DMS53 treated with DMSO at 0.1 percent for 48 hours (cell line): ENCODE data around the gene HOOK2.

Experiments
- DNase-seq: peaks from one replicate; lab custom pipeline; 2025; ENCODE audit not compliant: unreplicated experiment; lab: John Stamatoyannopoulos, UW

Gene HOOK2

GRCh38 chr19:12793290-12794195 lies 18.2 kb upstream of the HOOK2 start:
- DNase-seq = peak; percentile 77

- DNase-seq = peak; percentile 29
These were observed 17.5 kb upstream of the HOOK2 start for GRCh38 chr19:12792853-12793289.

DNA sequence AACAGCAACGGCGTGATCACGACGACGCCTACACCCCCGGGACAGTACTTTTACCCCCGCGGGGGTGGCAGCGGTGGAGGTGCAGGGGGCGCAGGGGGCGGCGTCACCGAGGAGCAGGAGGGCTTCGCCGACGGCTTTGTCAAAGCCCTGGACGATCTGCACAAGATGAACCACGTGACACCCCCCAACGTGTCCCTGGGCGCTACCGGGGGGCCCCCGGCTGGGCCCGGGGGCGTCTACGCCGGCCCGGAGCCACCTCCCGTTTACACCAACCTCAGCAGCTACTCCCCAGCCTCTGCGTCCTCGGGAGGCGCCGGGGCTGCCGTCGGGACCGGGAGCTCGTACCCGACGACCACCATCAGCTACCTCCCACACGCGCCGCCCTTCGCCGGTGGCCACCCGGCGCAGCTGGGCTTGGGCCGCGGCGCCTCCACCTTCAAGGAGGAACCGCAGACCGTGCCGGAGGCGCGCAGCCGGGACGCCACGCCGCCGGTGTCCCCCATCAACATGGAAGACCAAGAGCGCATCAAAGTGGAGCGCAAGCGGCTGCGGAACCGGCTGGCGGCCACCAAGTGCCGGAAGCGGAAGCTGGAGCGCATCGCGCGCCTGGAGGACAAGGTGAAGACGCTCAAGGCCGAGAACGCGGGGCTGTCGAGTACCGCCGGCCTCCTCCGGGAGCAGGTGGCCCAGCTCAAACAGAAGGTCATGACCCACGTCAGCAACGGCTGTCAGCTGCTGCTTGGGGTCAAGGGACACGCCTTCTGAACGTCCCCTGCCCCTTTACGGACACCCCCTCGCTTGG lies 16.9 kb upstream of the HOOK2 start:
- peak; percentile 50 for DNase-seq

DNA sequence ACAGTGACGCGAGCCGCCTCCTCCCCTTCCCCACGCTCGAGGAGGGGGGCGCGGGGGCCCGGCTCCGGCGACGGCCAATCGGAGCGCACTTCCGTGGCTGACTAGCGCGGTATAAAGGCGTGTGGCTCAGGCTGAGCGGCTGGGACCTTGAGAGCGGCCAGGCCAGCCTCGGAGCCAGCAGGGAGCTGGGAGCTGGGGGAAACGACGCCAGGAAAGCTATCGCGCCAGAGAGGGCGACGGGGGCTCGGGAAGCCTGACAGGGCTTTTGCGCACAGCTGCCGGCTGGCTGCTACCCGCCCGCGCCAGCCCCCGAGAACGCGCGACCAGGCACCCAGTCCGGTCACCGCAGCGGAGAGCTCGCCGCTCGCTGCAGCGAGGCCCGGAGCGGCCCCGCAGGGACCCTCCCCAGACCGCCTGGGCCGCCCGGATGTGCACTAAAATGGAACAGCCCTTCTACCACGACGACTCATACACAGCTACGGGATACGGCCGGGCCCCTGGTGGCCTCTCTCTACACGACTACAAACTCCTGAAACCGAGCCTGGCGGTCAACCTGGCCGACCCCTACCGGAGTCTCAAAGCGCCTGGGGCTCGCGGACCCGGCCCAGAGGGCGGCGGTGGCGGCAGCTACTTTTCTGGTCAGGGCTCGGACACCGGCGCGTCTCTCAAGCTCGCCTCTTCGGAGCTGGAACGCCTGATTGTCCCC lies 16.1 kb upstream of the HOOK2 start, which contains the start of gene JUNB:
Gene JUNB, plus strand, starts transcription at position 142 of the 706 bp plus-strand sequence. Its CDS starts 286 bp downstream, at position 428.
- peak; percentile 73 for DNase-seq

GRCh38 chr19:12790628-12791344 lies 15.4 kb upstream of the HOOK2 start:
- no peak for DNase-seq

GRCh38 chr19:12789904-12790619 lies 14.7 kb upstream of the HOOK2 start:
- peak; percentile 89 for DNase-seq

GRCh38 chr19:12789098-12789903 lies 13.9 kb upstream of the HOOK2 start:
- DNase-seq = no peak

DNA sequence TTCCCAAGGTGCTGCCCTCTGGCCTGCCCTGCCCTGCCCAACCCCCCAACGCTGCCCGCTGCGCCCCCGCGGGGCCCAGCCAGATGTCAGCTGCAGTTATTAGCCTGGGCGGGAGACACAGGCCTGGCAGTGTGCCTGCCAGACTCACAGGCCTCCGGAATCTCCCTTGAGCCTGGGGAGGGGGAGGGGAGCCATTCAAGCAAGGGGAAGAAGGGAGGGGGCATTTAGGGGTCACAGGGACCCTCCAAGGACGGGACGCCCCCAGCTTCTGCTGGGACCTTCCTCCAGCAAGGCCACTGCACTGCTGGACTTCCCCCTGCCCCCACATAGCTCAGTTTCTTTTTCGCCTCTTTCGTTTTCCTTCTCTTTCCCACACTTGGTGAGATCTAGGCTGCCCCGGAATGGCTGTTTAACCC lies 13.3 kb upstream of the HOOK2 start:
- DNase-seq = peak; percentile 10

DNA sequence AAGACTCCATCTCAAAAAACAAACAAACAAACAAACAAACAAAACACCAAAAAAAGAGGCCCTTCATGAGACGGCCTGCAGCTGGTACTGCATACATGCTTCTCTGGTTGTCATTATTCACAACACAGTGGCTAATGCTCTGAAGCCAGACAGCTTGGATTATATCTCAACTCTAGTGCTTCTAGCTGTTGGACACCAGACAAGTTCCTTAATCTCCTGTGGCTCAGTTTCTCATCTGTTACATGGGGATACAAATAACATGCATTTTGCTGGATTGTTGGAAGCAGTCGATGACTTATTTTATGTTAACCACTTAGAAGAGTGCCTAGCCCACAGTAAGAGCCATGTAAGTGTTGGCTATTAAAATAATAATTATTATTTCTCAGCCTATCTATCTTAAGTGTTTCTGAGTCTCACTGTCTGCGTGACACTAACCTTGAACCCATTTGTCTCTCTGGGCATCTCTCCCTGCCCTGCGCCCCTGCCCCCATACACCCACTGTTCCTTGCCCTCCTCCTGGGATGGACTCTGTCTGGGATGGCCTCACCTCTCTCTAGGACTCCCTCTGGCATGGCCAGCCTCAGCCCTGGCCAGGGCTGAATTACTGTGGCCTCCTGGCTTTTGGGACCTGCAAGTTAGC lies 12.8 kb upstream of the HOOK2 start:
- DNase-seq = no peak

DNA sequence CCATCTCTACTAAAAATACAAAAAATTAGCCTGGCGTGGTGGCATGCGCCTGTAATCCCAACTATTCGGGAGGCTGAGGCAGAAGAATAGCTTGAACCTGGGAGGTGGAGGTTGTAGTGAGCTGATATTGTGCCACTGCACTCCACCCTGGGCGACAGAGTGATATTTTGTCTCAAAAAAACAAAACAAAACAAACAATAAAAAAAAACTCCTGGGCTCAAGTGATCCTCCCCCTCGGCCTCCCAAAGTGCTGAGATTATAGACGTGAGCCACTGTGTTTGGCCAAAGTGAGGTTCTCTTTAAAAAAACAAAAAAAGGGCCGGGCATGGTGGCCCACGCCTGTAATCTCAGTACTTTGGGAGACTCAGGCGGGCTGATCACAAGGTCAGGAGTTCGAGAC lies 12.1 kb upstream of the HOOK2 start:
- no peak for DNase-seq

- no peak for DNase-seq
These were observed 11.6 kb upstream of the HOOK2 start for GRCh38 chr19:12786952-12787351.

- no peak for DNase-seq
These were observed 11.0 kb upstream of the HOOK2 start for GRCh38 chr19:12786141-12786870.

DNA sequence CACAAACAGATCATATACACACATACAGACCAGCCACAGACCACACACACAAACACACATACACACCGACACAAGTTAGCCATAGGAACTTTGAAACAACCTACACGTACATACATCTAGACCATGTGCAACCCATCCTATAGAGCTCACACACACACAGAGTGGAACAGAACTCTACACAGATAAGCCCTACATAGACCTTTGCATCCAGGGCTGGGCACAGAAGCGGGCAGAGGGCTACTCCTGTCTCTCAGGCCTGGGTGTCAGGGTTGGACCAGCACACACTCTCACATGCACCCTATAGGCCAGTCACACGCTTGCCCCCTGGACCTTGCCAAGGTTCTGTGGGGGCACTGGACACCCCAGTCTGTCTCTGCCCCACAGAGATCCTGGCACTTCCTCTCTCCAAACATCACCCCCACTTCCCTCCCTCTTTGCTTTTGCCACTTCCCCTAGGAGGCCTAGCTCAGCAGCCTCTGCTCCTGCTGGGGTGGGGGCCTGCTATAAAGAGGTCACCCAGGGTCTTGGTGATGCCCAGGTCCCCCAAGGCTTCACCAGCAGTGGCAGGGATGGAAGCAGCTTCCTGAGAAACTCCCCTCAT lies 10.2 kb upstream of the HOOK2 start:
- DNase-seq = no peak

DNA sequence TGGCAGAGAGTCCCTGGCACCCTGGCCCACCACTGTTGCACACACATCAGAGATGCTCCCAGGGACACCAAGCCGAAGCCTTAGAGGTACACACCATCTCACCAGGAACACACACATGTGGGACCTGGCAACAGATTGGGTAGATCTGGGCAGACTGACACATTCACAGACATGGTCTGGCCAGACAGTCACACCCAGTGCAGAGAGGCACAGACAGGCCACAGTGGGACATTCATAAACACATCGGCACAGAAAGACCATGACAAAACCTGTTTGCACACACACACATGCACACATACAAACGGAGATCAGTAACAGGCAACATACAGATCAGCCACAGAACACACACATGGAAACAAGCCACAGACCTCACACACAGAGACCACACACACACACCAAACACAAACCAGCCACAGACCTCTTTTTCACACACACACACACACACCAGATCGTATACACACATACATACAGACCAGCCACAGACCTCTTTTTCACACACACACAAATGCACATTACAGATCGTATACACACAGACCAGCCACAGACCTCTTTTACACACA lies 9.6 kb upstream of the HOOK2 start:
- DNase-seq = no peak

- DNase-seq = no peak
These were observed 9.1 kb upstream of the HOOK2 start for GRCh38 chr19:12784394-12784870.

DNA sequence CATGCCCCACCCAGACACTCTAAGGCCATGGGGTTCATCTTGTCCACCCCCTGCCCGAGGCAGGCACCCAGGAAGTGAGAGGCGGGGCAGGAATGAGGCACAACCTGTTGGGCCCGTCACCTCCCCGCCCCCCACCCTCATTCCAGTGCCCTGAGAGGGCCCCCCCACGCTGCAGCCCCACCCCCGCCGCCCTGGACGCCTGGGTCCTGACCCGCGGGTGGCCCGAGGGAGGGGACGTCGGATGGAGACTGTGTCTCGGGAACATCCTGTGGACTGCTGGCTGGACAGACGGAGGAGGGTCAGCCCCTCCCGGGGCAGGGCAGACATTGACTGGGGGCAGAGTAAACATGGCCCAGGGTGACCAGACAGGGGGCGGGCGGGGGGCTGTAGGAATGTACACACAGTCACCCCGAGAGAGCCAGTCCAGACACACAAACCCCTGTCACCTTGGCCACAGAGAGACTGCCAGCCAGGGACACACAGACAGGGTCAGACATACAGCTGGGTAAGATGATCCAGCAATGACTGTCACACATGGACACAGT lies 8.6 kb upstream of the HOOK2 start:
- no peak for DNase-seq
